ENCODE data around the gene PDXDC1. TPM values are rescaled to one million over a fixed set of nuclear protein-coding genes. Genes with fewer than 3 reads are reported as not detected.
"Not testable (repeated sequence)": the region's sequence is repeated elsewhere in the genome, so short reads cannot be mapped to it uniquely, and the experiment has no call there.

PDXDC1 gene
- total RNA-seq, 2 donors from 2014 or later = 58.4 to 78.8 TPM

DNA sequence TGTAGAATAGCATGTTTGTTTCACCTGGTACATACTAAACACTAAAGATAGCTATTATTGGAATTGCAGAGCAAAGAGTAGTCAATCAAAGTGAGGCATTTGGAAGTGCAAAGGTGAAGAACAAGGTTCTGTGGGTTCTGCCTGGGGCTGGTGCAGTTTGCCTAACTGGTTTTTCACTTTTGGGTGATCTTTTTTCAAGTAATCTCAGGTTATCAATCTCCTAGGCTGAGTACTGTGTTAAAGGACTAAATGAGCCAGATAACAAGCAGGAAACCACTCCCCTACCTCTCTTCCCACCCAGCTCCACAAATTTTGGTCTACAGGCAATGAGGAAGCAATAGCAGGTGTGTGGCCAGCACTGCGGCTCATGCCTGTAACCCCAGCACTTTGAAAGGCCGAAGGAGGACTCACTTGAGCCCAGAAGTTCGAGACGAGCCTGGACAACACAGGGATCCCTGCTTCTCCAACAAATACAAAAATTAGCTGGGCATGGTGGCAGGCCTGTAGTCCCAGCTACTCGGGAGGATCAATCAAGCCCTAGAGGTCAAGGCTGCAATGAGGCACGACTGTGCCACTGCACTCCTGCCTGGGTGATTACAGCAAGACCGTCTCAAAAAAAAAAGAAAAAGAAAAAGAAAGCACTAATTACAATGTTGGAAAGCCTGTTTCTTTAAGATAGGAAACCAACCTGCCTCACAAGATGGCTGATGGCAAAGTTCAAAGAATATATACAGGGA lies 83.0 kb downstream of the PDXDC1 start:
- H3K27ac Mint-ChIP-seq = no peak overlapping the region

DNA sequence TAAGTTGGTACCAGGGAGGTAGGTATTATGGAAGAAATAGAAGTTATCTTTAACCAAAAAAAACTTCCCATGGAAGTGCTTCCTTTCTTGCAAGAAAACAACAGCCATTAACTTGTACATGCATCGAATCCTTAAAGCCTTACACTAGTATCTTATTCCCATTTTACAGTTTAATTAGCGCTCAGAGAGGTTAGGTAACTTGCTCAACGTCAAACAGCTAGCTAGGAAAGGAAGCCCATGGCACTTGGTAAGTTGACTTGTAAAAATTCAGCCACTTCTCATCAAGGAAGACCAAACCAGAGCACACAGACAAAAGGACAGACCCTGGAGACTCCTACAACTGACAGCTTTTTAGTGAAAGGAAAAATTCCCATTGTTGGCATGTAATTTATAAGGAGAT lies 84.5 kb downstream of the PDXDC1 start:
- DNase-seq (no peak), ATAC-seq (no peak)
- Mint-ChIP-seq H3K36me3 (ENCODE audit: low read depth) (peaks cover 11% of the 10 kb centered on the region), H3K4me1 (peaks cover 11% of the 10 kb centered on the region), H3K4me3 (no peak overlapping the region), H3K27ac (no peak overlapping the region), H3K27me3 (no peaks in the 10 kb centered on the region)
- H3K9me3 ChIP-seq (ENCODE audit: control insufficient read depth, low read length, poor library complexity, severe bottlenecking) = no peaks in the 10 kb centered on the region

More for the DNA sequence above, 83.0 kb downstream of the PDXDC1 start:
- ATAC-seq = no peak
- H3K9me3 ChIP-seq (ENCODE audit: control insufficient read depth, low read length, poor library complexity, severe bottlenecking) = no peaks in the 10 kb centered on the region
- peaks cover 15% of the 10 kb centered on the region for H3K4me1 Mint-ChIP-seq
- no peaks in the 10 kb centered on the region for H3K27me3 Mint-ChIP-seq
- peak overlapping the region; percentile 21 for H3K4me3 Mint-ChIP-seq
- H3K36me3 Mint-ChIP-seq (ENCODE audit: low read depth) = peaks cover 11% of the 10 kb centered on the region
- DNase-seq = no peak

DNA sequence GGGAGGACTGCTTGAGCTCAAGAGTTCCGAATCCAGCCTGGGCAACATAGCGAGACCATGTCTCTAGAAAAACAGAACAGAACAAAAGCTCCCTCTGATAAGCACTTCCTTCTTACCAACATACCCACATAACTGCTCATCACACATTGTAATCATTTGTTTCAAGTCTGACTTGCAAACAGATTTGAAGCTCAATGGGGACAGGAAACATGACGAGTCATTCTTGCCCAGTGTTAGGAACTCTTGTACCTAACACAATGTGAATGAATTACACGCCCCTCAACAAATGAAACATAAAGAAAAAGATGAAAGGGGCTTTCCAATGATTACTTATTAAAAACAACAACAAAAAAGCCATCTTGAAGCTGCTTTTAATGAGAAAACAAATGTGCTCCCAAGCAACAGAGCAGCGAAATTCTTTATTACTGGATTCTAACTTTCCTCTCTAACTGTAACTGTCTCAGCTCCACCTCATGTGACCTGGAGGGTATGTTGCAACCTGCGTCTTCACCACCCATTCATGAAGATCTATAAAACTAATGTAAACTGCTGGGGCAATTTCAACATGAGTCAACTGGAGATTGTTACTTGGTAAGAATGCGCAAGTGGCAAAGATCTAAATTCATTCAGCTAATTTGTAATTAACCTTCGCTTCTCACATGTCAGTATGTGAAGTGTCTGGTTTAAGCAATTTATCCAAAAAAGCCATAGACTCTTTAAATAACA lies 87.4 kb downstream of the PDXDC1 start:
- peaks cover 11% of the 10 kb centered on the region for H3K36me3 Mint-ChIP-seq (ENCODE audit: low read depth)

DNA sequence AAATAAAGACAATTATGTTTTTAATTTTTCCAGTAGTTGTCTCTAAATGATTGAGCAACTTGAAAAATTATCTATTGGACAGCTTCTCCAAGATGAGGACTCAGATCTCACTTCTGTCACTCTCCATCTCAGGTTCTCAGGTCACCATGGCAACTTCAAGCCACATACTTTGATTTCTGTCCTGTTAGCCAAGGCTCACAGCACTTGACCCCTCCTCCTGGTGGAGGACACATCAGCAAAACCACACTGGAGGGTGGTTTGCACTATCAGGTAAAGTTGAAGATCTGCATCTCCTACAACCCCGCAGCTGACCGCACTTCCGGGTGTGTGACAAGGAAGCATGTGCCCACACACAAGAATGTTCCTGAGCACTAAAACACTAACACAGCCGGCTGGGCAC lies 91.1 kb downstream of the PDXDC1 start:
- not testable (repeated sequence) for H3K4me3 Mint-ChIP-seq; H3K27me3 Mint-ChIP-seq; H3K27ac Mint-ChIP-seq; H3K9me3 ChIP-seq (ENCODE audit: control insufficient read depth, low read length, poor library complexity, severe bottlenecking); DNase-seq; H3K4me1 Mint-ChIP-seq; H3K36me3 Mint-ChIP-seq (ENCODE audit: low read depth)
- peak; percentile 30 for ATAC-seq

More for the DNA sequence above, 87.4 kb downstream of the PDXDC1 start:
- not testable (repeated sequence) for H3K27ac Mint-ChIP-seq; H3K4me1 Mint-ChIP-seq; DNase-seq; H3K27me3 Mint-ChIP-seq; H3K9me3 ChIP-seq (ENCODE audit: control insufficient read depth, low read length, poor library complexity, severe bottlenecking); ATAC-seq; H3K4me3 Mint-ChIP-seq

DNA sequence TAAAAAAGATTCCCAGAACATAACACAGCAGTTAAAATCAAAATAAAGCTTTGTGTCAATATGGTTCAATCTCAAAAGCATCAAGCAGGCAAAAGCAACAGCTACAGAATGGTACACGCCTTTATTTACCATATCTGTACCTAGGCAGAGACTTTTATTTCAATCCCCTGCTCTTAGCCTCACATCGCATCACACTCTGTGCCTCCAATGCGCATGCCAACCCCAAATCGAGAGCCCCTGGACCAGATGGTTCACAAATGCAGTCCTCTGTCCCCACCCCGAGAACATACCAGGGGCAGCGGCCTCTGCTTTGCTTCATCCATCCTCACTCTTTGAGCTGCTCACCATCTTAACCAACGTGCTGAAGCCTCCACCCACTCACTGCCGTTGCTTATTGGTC lies 91.9 kb downstream of the PDXDC1 start:
- H3K36me3 Mint-ChIP-seq (ENCODE audit: low read depth); H3K27me3 Mint-ChIP-seq; ATAC-seq; H3K9me3 ChIP-seq (ENCODE audit: control insufficient read depth, low read length, poor library complexity, severe bottlenecking); H3K4me1 Mint-ChIP-seq; DNase-seq; H3K4me3 Mint-ChIP-seq; H3K27ac Mint-ChIP-seq: not testable (repeated sequence)

DNA sequence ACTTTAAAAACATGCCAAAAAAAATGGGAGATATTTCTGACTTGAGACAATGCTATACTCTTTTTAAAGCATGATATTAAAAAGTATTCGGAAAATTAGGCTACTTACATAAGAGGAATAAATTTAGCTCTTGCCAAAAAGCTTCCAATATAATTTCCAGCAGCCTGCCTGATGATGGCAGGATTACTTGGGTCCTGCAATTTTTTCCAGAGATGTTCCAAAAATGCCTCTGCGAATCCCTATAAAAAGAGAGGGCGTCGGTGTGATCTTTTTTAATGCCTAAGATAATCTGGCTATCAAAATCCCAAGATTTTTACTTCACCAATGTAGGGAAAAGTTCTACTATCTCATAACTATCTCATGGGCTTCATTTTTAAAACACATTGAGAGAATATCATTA lies 96.2 kb downstream of the PDXDC1 start:
- not testable (repeated sequence) for DNase-seq; H3K27me3 Mint-ChIP-seq; H3K4me3 Mint-ChIP-seq; H3K27ac Mint-ChIP-seq; H3K4me1 Mint-ChIP-seq; ATAC-seq; H3K36me3 Mint-ChIP-seq (ENCODE audit: low read depth); H3K9me3 ChIP-seq (ENCODE audit: control insufficient read depth, low read length, poor library complexity, severe bottlenecking)

DNA sequence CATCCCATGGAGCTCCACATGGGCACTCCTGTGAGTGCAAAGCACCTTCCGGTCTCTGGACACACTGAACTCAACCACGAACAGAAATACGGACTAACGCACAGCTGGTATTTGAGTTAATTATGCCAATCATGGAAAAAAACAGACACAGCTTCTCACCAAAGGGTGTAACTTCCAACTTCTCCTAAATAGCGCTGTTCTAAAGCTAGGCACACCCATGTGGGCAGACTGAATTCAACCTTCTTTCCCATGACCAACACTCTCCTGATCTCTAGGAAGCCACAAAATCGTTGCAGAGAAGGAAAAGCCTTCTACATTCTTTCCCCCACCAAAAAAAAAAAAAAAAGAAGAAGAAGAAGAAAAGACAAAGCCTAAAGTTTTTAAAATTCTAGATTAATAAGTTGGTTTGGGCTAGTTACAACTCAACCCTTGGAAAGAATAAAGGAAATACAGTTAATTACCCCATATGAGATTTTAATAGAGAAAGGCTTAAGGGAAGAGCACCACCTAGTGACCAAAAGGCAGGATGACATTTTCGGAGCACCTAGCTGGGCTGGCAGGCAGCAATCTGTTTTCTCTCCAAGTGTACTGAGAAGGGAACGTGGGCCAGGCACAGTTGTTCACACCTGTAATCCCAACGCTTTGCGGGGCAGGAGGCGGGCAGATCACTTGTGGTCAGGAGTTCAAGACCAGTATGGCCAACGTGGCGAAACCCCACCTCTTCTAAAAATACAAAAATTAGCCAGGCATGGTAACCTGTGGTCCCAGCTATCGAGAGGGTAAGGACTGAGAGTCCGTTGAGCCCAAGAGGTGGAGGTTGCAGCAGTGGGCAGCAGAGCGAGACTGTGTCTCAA lies 97.3 kb downstream of the PDXDC1 start:
- H3K4me3 Mint-ChIP-seq; H3K27me3 Mint-ChIP-seq; DNase-seq; H3K9me3 ChIP-seq (ENCODE audit: control insufficient read depth, low read length, poor library complexity, severe bottlenecking); H3K36me3 Mint-ChIP-seq (ENCODE audit: low read depth); H3K27ac Mint-ChIP-seq; H3K4me1 Mint-ChIP-seq: not testable (repeated sequence)
- ATAC-seq = peak; percentile 77

DNA sequence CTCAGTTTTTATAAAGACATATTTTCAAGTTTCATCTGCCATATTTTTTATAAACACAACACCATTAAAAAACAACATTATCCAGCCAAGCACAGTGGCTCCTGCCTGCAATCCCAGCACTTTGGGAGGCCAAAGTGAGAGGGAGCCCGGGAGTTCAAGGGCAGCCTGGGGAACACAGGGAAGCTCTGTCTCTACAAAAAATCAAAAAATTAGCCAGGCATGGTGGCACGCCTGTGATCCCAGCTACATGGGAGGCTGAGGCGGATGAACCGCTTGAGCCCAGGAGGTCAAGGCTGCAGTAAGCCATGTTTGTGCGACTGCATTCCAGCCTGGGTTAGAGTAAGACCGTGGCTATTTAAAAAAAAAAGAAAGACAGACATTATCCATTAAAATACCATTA lies 98.3 kb downstream of the PDXDC1 start:
- no peaks in the 10 kb centered on the region for H3K9me3 ChIP-seq (ENCODE audit: control insufficient read depth, low read length, poor library complexity, severe bottlenecking)
- H3K27ac Mint-ChIP-seq = no peak overlapping the region
- H3K36me3 Mint-ChIP-seq (ENCODE audit: low read depth) = peaks cover 1% of the 10 kb centered on the region
- ATAC-seq (no peak), DNase-seq (no peak)
- H3K4me3 Mint-ChIP-seq = no peak overlapping the region
- H3K4me1 Mint-ChIP-seq = peaks cover 10% of the 10 kb centered on the region
- no peaks in the 10 kb centered on the region for H3K27me3 Mint-ChIP-seq

DNA sequence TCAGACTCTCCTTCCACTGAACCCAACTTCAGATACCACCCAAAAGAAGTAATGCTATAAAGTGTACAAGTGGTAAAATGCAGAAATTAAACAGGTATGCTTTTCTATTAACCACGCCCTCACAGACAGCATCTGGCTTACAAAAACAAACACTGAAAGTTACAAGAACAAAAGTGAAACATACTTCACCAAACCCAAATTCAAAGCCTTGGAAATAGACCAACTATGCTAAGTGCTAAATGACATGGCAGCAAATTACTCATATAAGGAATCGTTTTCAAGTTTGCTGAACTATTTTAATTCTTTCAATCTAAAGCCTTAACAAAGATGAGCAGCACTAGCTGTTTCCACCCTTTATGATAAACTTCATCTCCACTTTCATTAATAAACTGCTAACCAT lies 101.3 kb downstream of the PDXDC1 start:
- H3K27ac Mint-ChIP-seq = peak overlapping the region; percentile 61
- not testable (repeated sequence) for H3K4me3 Mint-ChIP-seq

DNA sequence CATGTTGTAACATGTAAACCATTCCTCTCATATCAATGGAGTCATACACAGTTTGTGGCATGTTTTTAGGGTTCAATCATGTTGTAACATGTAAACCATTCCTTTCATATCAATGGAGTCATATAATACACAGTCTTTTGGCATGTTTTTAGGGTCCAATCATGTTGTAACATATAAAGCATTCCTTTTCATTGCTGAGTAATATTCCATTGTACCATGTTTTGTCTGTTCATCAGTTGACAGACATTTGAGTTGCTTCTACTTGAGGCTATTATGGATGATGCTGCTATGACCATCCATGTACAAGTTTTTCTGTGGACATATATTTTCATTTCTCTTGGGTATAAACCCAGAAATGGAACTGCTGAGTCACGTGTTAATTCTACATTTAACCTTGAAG lies 106.1 kb downstream of the PDXDC1 start:
- DNase-seq; H3K27ac Mint-ChIP-seq; H3K4me1 Mint-ChIP-seq; ATAC-seq; H3K9me3 ChIP-seq (ENCODE audit: control insufficient read depth, low read length, poor library complexity, severe bottlenecking); H3K36me3 Mint-ChIP-seq (ENCODE audit: low read depth); H3K4me3 Mint-ChIP-seq; H3K27me3 Mint-ChIP-seq: not testable (repeated sequence)

More for the DNA sequence above, 101.3 kb downstream of the PDXDC1 start:
- not testable (repeated sequence) for H3K4me1 Mint-ChIP-seq; ATAC-seq; H3K27me3 Mint-ChIP-seq; H3K36me3 Mint-ChIP-seq (ENCODE audit: low read depth); H3K9me3 ChIP-seq (ENCODE audit: control insufficient read depth, low read length, poor library complexity, severe bottlenecking); DNase-seq

DNA sequence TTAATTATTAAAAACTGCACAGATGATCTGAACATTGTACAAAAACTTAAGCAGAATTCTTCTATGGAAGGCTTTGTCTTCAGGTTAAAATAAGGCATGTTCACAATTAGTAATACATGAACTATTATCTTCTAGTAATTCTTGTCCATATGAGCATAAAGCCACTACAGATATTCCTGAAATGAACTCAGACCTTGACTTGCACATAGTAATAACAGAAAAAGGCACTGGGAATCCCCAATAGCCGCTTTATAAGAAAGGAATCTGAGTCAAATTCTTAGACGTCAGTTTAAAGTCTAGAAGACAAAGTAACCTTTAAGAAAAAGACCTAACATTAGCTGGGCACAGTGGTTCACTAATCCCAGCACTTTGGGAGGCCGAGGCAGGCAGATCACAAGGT lies 108.0 kb downstream of the PDXDC1 start:
- not testable (repeated sequence) for H3K36me3 Mint-ChIP-seq (ENCODE audit: low read depth); H3K4me3 Mint-ChIP-seq; H3K4me1 Mint-ChIP-seq; H3K9me3 ChIP-seq (ENCODE audit: control insufficient read depth, low read length, poor library complexity, severe bottlenecking); H3K27me3 Mint-ChIP-seq; ATAC-seq; DNase-seq
- H3K27ac Mint-ChIP-seq = peak overlapping the region; percentile 68

DNA sequence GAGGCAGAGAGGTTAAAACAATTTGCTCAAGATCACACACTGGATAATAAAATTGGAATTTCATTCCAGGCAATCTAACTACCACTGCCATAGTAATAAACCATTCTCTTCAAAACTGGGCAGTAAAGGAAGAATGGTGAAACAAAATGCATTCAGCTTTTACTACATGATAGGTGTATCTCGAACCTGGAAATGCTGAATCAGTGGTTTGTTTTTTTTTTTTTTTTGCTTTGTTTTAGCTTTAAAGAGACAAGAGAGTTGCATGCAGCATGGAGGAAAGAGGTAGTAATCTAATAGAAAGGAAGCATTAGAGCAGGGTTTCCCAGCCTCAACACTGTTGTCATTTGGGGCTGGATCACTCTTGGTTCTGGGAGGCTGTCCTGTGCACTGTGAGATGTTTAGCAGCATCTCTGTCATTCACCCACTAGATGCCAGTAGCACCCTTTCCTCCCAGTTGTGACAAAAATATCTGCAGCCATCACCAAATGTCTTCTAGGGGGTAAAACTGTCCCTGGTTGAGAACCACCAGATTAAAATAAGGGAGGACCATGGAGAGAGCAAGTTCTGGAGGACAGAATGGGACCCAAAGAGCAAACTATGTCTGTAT lies 115.9 kb downstream of the PDXDC1 start:
- H3K36me3 Mint-ChIP-seq (ENCODE audit: low read depth); H3K4me3 Mint-ChIP-seq: not testable (repeated sequence)

DNA sequence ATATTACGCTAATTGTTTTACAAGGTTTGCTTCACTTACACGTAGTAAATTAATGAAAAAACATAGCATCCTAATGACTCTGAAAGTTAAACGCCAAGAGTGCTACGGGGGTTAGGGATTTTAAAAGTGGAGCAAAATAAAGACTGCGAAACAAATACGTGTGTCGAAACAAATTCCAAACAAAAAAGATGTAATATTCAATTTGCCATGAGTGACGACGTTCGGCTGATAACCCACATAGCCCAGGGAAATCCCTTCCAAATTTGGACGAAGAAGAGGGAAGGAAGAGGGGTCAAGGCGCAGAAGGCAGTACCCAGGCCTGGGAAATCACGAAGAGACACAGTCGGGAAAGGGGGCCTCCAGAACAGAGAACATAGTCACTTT lies 118.7 kb downstream of the PDXDC1 start:
- H3K4me1 Mint-ChIP-seq = peaks cover 17% of the 10 kb centered on the region
- H3K27ac Mint-ChIP-seq = peak overlapping the region; percentile 94
- not testable (repeated sequence) for DNase-seq; H3K27me3 Mint-ChIP-seq; H3K9me3 ChIP-seq (ENCODE audit: control insufficient read depth, low read length, poor library complexity, severe bottlenecking); H3K36me3 Mint-ChIP-seq (ENCODE audit: low read depth); ATAC-seq
- peak overlapping the region; percentile 97 for H3K4me3 Mint-ChIP-seq

More for the DNA sequence above, 115.9 kb downstream of the PDXDC1 start:
- H3K27me3 Mint-ChIP-seq; H3K9me3 ChIP-seq (ENCODE audit: control insufficient read depth, low read length, poor library complexity, severe bottlenecking); H3K27ac Mint-ChIP-seq; DNase-seq; ATAC-seq: not testable (repeated sequence)
- H3K4me1 Mint-ChIP-seq = peaks cover 17% of the 10 kb centered on the region
